DOHH2 (cell line): ENCODE results near the gene GNGT1.

Experiments
- CTCF ChIP-seq: fragments of 200-600 bp; sonication (generic); IDR thresholded peaks from one replicate; pipeline ENCODE4 v1.5.1; 2014; ENCODE audit warnings: antibody characterized with exemption, mild to moderate bottlenecking, low read depth, low read length; ENCODE audit not compliant: poor library complexity, severe bottlenecking
- EZH2phosphoT487 ChIP-seq: fragments of 200-600 bp; sonication (generic); IDR thresholded peaks from 2 replicates; pipeline ENCODE4 v1.6.1; 2017; ENCODE audit warnings: borderline replicate concordance, mild to moderate bottlenecking, antibody characterized with exemption, low read length, moderate library complexity, mixed read lengths

DNA sequence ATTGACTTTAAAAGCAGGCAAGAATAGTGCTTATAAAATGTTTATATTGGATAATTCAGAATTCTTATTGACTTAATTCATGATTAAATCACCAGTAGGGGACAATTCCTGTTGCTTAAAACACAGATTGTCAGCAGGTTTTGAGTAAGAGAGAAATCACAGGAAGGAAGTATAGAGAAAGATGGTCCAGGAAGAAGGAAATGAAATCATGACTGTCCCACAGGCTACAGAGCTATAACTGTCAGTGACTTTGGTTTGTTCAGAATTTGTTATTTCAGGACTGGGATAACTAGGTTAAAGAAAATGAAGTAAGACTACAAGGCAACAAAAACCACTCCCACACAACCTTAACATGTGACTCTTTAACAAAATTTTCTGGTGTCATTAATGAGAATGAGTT lies 6.8 kb downstream of the GNGT1 start:
- TF ChIP-seq CTCF (no peak), EZH2phosphoT487 (no peak)
